Measurements from ENCODE around the gene AKR1A1. TPM values are rescaled to one million over a fixed set of nuclear protein-coding genes. Genes with fewer than 3 reads are reported as not detected.
"Not testable (repeated sequence)": the region's sequence is repeated elsewhere in the genome, so short reads cannot be mapped to it uniquely, and the experiment has no call there.

AKR1A1 gene
- polyA plus RNA-seq (2012; ENCODE audit: insufficient read depth, insufficient read length), result 214 TPM

GRCh38 chr1:45550401-45551351 is at the start of gene AKR1A1:
Gene AKR1A1 (plus strand): TSS chr1:45550826. CDS start chr1:45561795, 10,969 bp downstream.
- H3K4me3 ChIP-seq (ENCODE audit: low read length), result peak within 1 kb of the TSS; percentile 97
- DNase-seq (ENCODE audit: low read depth, low spot score), result peak; percentile 85

- H3K4me3 ChIP-seq (ENCODE audit: low read length), result no peak overlapping the region
- no peak for DNase-seq (ENCODE audit: low read depth, low spot score)
Measured at GRCh38 chr1:45501505-45501859, 49.1 kb upstream of the AKR1A1 start.

- no peak for DNase-seq (ENCODE audit: low read depth, low spot score)
- H3K4me3 ChIP-seq (ENCODE audit: low read length), result no peak overlapping the region
Measured at GRCh38 chr1:45503462-45504360, 46.9 kb upstream of the AKR1A1 start.

GRCh38 chr1:45507195-45507594 is 43.4 kb upstream of the AKR1A1 start:
- no peak overlapping the region for H3K4me3 ChIP-seq (ENCODE audit: low read length)
- no peak for DNase-seq (ENCODE audit: low read depth, low spot score)

GRCh38 chr1:45507893-45508292 is 42.7 kb upstream of the AKR1A1 start:
- no peak overlapping the region for H3K4me3 ChIP-seq (ENCODE audit: low read length)
- DNase-seq (ENCODE audit: low read depth, low spot score), result no peak

- H3K4me3 ChIP-seq (ENCODE audit: low read length), result no peak overlapping the region
- DNase-seq (ENCODE audit: low read depth, low spot score), result no peak
Measured at GRCh38 chr1:45508295-45509151, 42.1 kb upstream of the AKR1A1 start.

- DNase-seq (ENCODE audit: low read depth, low spot score), result no peak
- no peak overlapping the region for H3K4me3 ChIP-seq (ENCODE audit: low read length)
Measured at GRCh38 chr1:45510036-45510971, 40.3 kb upstream of the AKR1A1 start.

- DNase-seq (ENCODE audit: low read depth, low spot score), result no peak
- no peak overlapping the region for H3K4me3 ChIP-seq (ENCODE audit: low read length)
Measured at GRCh38 chr1:45510972-45511527, 39.6 kb upstream of the AKR1A1 start.

- no peak for DNase-seq (ENCODE audit: low read depth, low spot score)
- no peak overlapping the region for H3K4me3 ChIP-seq (ENCODE audit: low read length)
Measured at GRCh38 chr1:45512641-45513054, 38.0 kb upstream of the AKR1A1 start.

- not testable (repeated sequence) for DNase-seq (ENCODE audit: low read depth, low spot score)
Measured at GRCh38 chr1:45513532-45514260, 36.9 kb upstream of the AKR1A1 start.

GRCh38 chr1:45516036-45516435 is 34.6 kb upstream of the AKR1A1 start:
- no peak overlapping the region for H3K4me3 ChIP-seq (ENCODE audit: low read length)
- no peak for DNase-seq (ENCODE audit: low read depth, low spot score)

More at GRCh38 chr1:45513532-45514260, 36.9 kb upstream of the AKR1A1 start:
- H3K4me3 ChIP-seq (ENCODE audit: low read length), result not testable (repeated sequence)

- no peak overlapping the region for H3K4me3 ChIP-seq (ENCODE audit: low read length)
- DNase-seq (ENCODE audit: low read depth, low spot score), result no peak
Measured at GRCh38 chr1:45516465-45516864, 34.2 kb upstream of the AKR1A1 start.

- DNase-seq (ENCODE audit: low read depth, low spot score); H3K4me3 ChIP-seq (ENCODE audit: low read length): not testable (repeated sequence)
Measured at GRCh38 chr1:45518366-45518765, 32.3 kb upstream of the AKR1A1 start.

- H3K4me3 ChIP-seq (ENCODE audit: low read length), result no peak overlapping the region
- DNase-seq (ENCODE audit: low read depth, low spot score), result no peak
Measured at GRCh38 chr1:45518910-45519309, 31.7 kb upstream of the AKR1A1 start.

- H3K4me3 ChIP-seq (ENCODE audit: low read length), result not testable (repeated sequence)
Measured at GRCh38 chr1:45519774-45520173, 30.9 kb upstream of the AKR1A1 start.

GRCh38 chr1:45521413-45522323 is 29.0 kb upstream of the AKR1A1 start, which contains the start of gene PRDX1:
Gene PRDX1 (minus strand): TSS chr1:45521884. CDS start chr1:45519043, 2,841 bp downstream.
- peak within 1 kb of the TSS; percentile 67 for H3K4me3 ChIP-seq (ENCODE audit: low read length)
- peak; percentile 95 for DNase-seq (ENCODE audit: low read depth, low spot score)

More at GRCh38 chr1:45519774-45520173, 30.9 kb upstream of the AKR1A1 start:
- DNase-seq (ENCODE audit: low read depth, low spot score), result not testable (repeated sequence)

All from Jurkat, Clone E6-1 (cell line).